HG03103 (cell line): ENCODE measurements around the gene GREB1L.
"Not testable (repeated sequence)": the region's sequence is repeated elsewhere in the genome, so short reads cannot be mapped to it uniquely, and the experiment has no call there.

ENCODE experiments used
- ATAC-seq: cut with Tn5 transposase; IDR thresholded peaks from one replicate; pipeline ENCODE4 v1.9.1; 2021; ENCODE audit warnings: low read depth; ENCODE audit not compliant: unreplicated experiment

Gene GREB1L

DNA sequence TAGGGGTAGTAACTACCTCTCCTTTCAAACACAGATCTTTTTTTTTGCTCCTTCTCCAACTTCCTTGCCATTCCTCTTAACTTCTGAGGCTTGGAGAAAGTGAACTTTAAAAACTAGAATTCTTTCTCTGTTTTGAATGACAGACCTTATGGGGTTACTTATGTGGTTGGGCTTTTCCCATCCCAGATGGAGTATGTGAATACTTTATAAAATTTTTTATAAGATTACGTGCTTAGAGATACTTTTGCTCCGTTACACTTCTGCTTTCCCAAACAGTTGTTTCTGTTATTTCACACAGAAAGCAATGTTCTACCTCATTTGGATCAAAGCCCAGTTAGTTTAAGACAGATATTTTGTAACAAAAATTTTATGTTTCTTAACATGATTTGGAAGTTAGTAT lies 20.2 kb downstream of the GREB1L start:
- ATAC-seq: no peak

DNA sequence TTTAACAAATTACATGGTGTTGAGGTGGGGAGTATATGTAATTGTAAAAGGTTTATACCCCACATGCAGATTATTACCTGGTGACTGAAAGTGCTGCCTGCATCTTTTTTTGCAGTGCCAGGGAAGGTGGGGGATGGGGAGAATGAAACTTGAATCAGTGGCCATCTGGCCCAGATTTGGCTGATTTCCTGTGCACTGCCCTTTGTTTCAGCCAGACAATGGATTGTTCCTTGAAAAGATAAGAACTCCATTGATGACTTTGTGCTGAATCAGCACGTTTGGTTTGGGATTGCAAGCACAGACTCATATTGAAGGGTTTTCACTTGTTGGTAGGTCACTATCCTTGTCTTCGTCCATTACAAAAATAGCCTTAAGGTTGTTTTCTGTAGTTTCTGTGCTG lies 20.9 kb downstream of the GREB1L start:
- no peak for ATAC-seq

DNA sequence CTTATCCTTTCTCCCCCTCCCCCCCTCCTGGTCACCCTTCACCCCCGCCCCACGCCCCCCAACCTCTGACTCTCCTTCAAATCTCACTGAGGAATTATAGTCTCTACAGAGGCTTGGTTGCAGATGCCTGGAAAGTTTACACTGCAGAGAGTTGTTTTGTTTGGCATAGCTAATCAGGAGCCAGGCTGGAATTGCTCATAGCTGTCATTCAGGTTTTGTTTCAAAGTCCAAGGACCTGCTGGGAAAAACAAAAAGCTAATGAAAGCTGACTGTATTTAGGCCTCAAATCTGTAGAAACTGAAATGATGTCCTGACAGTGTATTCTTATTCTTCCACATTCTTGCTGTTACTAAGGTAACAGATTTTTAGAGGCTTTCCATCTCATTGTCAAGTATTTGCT lies 22.6 kb downstream of the GREB1L start:
- no peak for ATAC-seq

DNA sequence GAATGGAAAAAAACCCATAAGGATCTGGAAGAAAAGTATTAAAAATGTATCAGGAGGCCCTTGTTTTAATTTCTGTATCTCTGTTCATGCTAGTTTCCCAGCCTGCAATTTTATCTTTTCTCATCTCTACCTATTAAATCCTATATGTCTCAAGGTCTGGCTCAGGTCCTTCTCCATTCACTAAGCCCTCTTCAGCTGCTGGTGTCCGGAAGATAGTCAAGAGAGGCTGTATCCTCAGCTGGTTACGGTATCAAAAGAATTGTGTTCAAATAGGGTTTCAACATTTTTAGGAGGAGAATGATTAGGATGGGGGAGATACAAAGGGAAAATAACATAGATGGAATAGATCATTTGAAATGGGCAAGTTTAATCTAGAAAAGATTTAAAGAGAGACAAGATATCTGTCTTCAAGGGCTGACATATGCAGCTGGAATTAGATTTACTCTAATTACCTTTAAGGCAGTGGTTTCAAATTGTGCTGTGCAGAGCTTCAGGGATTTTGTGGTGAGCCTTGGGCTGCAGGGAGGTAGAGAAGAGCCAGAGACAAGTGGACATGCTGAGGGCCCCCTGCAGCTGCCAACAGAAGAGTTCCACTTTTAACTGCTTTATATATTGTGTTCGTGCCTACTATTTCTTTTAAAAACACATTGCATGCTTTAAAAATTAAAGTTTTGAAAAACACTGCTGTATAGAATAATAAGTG lies 24.1 kb downstream of the GREB1L start:
- ATAC-seq: no peak

DNA sequence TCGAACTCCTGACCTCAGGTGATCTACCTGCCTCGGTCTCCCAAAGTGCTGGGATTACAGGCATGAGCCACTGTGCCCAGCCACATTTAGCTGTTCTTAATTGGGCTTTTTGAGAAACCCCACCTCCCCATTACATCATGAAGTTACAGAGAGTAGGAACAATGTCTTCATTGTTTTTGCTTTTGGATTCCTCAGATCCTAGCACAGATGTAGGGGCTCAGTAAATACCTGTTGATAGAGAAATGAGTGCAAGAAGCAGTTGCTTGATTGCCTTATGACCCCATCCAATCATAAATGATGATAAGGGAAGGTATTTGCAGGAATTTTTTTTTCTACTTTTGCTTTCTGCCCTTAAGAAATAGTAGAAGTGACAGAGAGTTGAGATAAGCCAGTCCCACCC lies 25.4 kb downstream of the GREB1L start:
- no peak for ATAC-seq

DNA sequence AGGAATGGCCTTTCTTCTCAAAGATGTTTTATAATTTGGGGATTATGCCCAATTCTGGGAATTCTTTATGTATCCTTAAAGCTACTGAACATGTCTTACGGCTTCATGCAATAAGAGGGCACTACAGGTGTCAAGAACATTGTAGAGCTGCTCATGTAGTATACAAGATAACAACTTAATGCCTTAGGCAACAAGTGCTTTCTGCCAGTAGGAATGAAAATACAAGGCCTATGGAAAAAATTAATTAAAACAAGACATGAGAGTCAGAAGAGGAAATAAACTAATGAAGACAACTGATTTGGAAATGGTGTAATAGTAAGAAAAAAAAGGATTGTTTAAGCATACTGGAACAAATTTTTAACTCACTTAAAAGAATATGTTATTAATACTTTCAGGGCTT lies 27.3 kb downstream of the GREB1L start:
- ATAC-seq: no peak

DNA sequence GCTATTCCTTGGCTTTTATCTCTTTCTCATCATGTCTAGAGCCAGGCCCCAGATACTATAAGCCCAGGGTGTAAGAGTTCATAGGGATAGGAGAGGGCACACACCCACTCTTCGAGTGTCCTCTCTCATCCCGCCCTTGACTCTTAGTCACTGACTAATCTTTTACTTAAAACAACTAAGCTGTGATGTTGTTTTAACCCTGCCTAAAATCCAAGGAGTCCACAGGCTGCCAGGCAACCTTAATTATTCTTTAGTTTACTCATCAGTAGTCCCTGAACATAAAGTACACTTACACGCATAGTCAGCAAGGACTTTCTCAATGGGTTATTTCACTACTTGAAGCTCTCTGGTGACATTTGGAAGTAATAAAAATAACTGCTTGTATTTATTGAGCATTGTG lies 28.4 kb downstream of the GREB1L start:
- no peak for ATAC-seq

DNA sequence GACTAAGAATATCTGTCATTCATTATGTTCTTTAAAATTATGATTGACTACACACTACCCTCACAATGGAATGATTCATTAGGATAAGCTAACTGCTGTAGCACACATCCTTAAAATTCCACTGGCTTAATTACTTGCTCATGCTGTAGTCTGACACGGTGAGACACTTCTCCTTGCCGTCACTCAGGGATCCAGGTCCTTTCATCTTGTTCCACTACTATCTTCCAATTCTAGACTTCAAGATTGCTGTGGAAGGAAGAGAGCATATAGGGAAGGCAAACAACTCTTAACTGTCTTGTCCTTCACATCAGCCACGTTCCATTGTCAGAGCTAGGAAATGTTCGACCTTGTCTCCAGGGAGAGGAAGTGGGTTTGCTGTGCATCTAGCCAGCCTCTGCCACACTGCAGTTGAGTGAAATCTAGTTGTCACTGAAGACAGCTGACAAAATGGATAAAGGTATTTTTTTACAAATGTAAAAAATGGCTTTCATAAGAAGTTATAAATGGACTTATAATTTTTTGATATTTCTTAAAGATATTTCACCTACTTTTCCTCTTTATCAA lies 30.1 kb downstream of the GREB1L start:
- no peak for ATAC-seq

DNA sequence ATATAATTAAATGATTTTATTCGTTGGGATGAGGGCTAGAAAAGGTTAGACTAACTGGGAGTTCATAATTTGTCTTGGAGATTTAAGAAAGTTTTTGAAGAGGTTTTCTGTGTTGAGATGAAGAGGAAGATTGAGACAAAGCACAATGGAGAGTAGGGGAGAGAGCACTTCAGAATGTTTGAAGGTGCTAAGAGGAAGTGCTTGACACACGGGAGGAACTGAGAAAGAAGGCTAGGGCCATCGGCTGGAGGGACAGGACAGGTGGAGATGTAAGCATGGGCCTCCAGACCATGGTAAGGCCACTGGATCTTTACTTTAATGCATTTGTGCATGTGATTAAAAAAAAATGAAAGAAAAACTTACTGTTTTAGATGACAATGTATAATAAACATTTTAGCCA lies 31.5 kb downstream of the GREB1L start:
- ATAC-seq: no peak

DNA sequence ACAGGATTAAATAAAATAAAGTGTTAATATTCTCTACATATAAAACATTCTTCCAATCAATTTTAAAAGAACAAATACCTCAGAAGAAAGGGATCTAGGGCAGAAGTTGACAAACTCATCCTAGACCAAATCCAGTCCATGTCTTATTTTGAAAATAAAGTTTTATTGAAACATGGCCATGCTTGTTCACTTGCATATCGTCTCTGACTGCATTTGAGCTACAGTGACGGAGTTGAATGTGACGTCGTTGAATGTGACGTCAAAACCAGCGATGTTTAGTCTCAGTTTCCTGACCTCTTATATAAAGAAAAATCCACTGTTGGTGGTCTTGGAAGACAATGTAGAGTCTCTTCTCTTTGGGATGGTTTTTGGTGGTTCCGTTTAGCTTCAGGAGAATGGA lies 33.6 kb downstream of the GREB1L start:
- ATAC-seq: no peak

DNA sequence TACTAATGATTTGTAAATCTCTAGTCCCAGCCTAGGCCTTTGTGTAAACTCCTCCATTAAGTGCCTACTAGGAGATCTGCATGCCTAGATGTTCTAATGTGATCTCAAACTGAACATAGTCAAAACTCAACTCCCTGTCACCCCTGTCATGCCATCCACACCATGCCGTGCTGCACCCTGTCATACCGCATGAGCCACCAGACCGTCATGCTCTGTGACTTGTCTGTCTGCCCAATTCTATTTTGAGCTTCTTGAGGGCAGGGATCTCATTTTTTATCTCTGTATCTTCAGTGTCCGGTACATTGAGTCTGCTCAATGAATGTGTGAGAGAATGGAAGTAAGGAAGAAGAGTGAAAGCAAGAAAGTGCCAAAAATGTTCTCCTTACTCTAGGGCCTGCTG lies 35.5 kb downstream of the GREB1L start:
- no peak for ATAC-seq

DNA sequence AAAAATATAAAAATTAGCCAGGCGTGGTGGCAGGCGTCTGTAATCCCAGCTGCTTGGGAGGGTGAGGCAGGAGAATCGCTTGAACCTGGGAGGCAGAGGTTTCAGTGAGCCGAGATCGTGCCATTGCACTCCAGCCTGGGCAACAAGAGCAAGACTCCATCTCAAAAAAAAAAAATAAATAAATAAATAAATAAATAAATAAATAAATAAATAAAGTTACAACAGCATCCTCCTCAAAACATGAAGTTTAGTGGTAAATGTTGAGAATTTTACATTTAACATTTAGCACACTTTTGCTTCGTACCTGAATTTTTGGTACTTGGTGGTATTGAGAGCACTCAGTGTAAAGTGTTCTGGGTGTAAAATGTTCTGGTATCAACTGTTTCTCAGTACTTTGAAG lies 36.2 kb downstream of the GREB1L start:
- ATAC-seq: not testable (repeated sequence)

DNA sequence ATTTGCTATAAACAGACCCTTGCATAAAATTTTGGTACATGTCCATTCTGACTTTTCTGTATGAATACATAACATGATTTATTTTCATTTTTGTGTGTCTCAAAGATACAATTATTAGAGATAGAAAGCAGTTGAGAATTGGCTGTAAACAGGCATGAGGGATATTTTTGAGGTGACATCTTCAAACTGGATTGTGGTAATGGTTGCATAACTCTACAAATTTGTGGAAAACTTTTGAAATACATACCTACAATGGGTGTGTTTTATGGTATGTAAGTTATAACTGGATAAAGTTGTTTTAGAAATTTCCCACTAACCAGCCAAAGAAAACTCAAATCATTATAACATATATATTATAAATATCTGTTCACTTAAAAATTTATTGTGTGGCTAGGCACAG lies 39.6 kb downstream of the GREB1L start:
- ATAC-seq: no peak

DNA sequence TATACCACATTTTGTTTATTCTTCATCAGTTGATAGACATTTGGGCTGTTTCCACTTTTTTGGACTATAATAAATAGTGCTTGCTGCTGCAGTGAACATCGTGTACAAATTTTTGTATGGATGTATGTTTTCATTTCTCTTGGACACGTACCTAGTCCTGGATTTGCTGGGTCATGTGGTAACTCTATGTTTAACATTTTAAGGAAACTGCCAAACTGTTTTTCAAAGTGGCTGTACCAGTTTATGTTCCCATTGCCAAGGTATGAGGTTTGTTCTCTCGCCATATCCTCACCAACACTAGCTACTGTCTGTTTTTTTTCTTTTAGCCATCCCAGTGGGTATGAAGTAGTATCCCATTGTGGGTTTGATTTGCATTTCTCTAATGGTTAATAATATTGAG lies 42.5 kb downstream of the GREB1L start:
- no peak for ATAC-seq

DNA sequence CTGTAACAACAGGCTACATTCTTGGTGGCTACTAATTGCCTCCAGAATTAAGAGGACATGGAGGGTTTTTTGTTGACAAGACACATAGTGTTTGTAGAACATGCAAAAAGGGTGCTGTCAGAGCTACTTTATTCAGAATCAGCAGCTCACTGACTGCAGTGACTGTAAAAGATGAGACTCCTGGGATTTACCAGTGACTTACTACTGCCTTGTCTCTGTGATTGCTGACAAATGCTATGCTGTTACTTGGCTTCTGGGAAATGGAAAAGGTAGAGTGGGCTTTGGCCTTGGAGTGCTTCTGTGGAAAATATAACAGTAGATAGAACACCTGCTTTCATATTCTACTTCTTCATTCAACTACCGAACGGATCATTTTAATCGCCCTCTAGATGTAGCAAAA lies 47.8 kb downstream of the GREB1L start:
- no peak for ATAC-seq

DNA sequence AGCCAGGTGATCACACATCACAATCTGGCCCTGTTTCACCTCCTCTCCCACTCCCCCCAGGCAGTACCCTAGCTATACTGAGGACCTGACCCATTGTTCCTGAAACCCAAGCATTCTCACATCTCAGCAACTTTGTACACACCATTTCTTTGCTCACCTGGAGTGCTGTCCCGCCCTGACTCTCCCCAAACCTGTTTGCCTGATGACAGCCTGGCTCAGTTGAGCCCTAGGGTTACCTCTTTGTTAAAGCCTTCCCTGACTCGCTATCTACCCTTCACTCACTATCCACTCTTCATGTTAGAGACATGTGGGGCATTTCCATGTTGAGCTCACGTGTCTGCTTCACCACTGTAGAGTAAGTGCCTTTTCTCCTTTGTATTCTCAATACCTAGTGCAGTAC lies 49.1 kb downstream of the GREB1L start:
- no peak for ATAC-seq

DNA sequence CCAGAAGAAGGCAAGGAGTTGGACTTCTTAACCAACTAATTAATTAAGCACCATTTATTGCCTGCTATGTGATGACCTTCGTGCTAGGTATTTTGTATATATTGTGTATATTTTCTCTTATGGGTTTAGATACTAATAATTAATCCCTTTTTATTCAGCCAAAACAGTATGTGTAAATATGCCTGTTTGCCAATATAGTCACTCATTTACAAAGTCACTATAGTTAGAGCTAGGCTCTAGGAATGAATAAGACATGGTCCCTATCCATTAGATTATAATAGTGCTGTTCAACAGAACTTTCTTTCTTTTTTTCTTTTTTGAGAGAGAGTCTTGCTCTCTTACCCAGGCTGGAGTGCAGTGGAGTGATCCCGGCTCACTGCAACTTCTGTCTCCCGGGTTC lies 51.4 kb downstream of the GREB1L start:
- ATAC-seq: no peak

DNA sequence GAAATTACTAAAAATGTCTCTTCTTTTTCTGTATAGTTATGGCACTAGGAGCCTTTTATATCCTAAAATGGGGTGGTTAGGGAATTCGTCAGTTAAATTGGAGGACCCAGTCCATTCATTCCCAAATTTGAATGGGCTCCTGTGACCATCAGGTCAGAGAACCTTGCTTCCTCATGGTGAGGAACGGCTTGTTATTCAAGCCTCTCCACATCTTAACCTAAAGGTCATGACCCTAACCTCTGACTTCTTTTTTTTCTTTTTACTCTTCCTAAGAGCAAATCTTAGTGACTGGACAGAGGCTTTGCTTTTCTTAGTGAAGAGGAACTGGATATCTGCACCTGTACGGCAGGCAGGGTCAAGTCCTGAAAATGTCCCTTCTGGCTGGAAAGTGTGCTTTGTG lies 53.1 kb downstream of the GREB1L start:
- no peak for ATAC-seq

DNA sequence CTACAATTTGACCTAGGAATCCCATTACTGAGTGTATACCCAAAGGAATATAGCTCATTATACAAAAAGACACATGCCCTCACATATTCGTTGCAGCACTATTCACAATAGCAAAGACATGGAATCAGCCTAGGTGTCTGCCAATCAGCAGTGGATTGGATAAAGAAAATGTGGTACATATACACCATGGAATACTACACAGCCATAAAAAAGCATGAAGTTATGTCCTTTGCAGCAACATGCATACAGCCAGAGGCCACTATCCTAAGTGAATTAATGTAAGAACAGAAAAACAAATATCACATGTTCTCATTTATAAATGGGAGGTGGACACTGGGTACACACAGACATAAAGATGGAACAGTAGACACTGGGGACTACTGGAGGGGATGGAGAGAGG lies 54.0 kb downstream of the GREB1L start:
- ATAC-seq: no peak

DNA sequence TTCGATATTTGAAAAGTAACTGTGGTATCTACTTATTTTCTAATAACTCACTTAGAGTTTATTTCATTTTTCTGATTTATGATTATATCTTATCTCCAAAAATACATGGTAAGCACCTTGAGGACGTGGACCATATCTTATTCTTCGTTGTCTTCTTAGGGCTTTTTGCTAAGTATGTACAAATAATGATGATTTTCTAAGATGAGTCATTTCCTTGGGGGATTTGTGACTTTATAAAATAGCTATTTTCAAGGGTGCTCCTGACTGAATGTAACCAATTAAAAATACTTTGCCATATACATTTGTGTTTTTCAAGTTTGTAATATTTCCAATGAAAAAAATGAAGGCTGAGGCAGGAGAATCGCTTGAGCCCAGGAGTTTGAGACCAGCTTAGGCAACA lies 56.3 kb downstream of the GREB1L start:
- no peak for ATAC-seq

DNA sequence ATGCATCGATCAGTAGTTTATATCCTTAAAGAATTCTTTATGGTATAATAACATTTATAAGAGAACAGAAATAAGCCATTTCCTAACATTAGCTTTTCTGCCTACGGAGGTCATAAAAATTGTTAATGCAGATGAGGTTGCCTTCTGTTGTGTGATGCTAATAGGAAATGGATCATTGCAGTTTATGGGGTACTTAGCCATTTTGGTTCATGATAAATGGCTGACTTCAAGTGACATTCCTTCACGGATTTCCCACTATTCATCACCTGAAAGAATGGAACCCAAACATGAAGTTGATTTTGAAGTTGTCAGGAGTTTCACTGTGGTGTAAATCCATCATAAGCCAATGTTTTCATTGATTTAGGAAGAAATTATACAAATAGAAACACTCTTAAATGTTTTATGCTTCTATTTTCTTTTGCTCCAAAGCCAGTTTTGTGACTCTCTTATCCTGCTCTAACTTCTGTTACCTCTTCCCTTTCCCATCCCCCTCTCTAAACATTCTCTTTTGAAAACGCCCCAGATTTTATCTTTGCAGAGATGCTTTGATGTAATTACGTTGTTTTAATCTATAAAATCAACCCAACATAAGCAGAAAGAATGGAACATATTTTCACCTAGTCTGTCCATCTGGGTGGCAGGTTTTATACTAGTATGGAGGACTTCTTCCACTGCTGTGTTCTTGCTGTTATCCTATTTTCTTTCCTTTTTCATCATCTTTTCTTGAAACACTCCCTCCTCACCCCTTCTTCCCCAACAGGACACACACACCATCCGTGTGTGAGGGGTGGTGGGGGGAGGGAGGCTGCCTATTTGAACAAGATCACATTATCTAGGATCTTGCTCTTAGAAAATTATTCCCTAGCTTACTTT lies 58.2 kb downstream of the GREB1L start:
- no peak for ATAC-seq

DNA sequence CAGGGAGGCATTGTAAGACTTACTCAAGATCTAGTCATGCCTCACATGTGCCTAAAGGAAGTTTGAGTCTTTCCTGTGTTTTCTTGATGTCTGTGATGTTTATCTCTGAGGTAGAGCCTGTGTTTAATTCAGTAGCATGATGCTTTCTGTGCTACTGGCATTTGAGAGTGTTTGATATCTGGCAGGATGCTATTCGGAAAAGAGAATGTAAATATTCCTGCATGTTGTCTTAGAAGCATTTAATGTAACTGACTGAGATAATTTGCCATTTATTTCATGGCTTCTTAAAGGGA lies 58.8 kb downstream of the GREB1L start:
- ATAC-seq: no peak
